H1 (cell line): Measurements from ENCODE around the gene NEK9. TPM values are rescaled to one million over a fixed set of nuclear protein-coding genes. Genes with fewer than 3 reads are reported as not detected.

ENCODE experiments used
- GTF2F1 ChIP-seq: IDR thresholded peaks from 2 replicates; pipeline ENCODE4 v1.6.1; 2012; ENCODE audit warnings: low read depth, low read length, improper control_type of control experiment, borderline replicate concordance
- YY1 ChIP-seq: IDR thresholded peaks from 2 replicates; pipeline ENCODE4 v1.6.1; 2011; ENCODE audit warnings: low read depth, mild to moderate bottlenecking, low read length
- polyA plus RNA-seq, 7 experiments: library from polyadenylated mRNA; depleted of rRNA in 3 of 7; stranded (reverse) in 5 of 7; unstranded in 2 of 7; fragments of >200 nt in 5 of 7; fragments of 200-250 nt in 2 of 7; gene quantifications; 1 replicate in 5 of 7; 2 replicates in 1 of 7; 4 replicates in 1 of 7; pipeline versions ENCODE4 v1.2.1 to v1.2.3, GENCODE V29; 2011 to 2013; ENCODE audit warnings: missing spikeins in 2 of 7, mixed read lengths in 2 of 7
- total RNA-seq: library from RNA; stranded (reverse); fragmentation: NEBNext Ultra II Directional; extraction: Animal tissue kit (Norgen Biotek cat#: 25700); gene quantifications from 2 replicates; pipeline ENCODE4 v1.2.1, GENCODE V29; 2021

The NEK9 gene
- total and polyA plus RNA-seq, 2 of the 8 experiments (the other 6 are each of a cell fraction or from before 2014, with no cell fraction given): 16.0 to 43.6 TPM

DNA sequence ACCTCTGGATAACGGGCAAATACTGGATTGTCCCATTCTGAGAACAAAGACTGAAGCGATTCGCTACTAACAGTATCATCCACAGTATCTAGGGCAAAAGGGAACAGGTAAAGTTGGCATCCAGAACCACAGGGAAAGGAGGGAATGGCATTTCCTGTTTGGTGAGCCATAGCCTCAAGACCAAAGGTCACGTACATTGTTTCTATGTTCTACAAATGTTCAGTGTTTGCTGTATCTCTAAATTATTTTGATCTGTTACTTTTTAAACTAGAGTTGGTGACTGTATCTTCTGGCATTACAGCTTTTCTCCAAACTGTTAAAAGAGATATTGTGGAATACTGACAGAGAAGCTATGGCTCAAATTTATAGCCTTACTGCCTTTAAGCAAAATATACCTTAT lies 85.2 kb downstream of the NEK9 start (continued):
- no peak for TF ChIP-seq GTF2F1
- no peak for TF ChIP-seq YY1
